HepG2 (cell line): Measurements from ENCODE around the gene TBC1D4.

Experiments
- E2F5 ChIP-seq: sonication (generic); formaldehyde crosslinking; conservative IDR thresholded peaks from 2 replicates; pipeline ENCODE4 v1.4.0; 2020; ENCODE audit warnings: missing genetic modification reagents
- ETV6 ChIP-seq: sonication (generic); formaldehyde crosslinking; conservative IDR thresholded peaks from 2 replicates; pipeline ENCODE4 v1.4.0; 2020; ENCODE audit warnings: missing genetic modification reagents
- KAT7 ChIP-seq: IDR thresholded peaks from 2 replicates; pipeline ENCODE4 v1.6.1; 2018; ENCODE audit warnings: borderline replicate concordance, missing compliant biosample characterization
- KAT8 ChIP-seq: IDR thresholded peaks from 2 replicates; pipeline ENCODE4 v1.6.1; 2016; ENCODE audit warnings: missing genetic modification reagents, missing compliant biosample characterization
- MED8 ChIP-seq: sonication (generic); formaldehyde crosslinking; IDR thresholded peaks from 2 replicates; pipeline ENCODE4 v1.8.1; 2023; ENCODE audit warnings: mild to moderate bottlenecking, missing genetic modification reagents; ENCODE audit not compliant: insufficient replicate concordance
- NPAS2 ChIP-seq: sonication (generic); formaldehyde crosslinking; IDR thresholded peaks from 2 replicates; pipeline ENCODE4 v1.8.0; 2022; ENCODE audit warnings: mild to moderate bottlenecking, missing genetic modification reagents, borderline replicate concordance
- POLR2A ChIP-seq, 2 experiments: IDR thresholded peaks; 2 replicates each; pipeline ENCODE4 v1.6.1; 2011; ENCODE audit warnings: low read depth in 2 of 2, low read length in 2 of 2, mild to moderate bottlenecking in 1 of 2, moderate library complexity in 1 of 2; ENCODE audit not compliant: insufficient read depth in 1 of 2
- ZNF777 ChIP-seq: sonication (generic); formaldehyde crosslinking; IDR thresholded peaks from 2 replicates; pipeline ENCODE4 v1.4.0; 2020; ENCODE audit warnings: missing genetic modification reagents
- ZZZ3 ChIP-seq: sonication (generic); formaldehyde crosslinking; IDR thresholded peaks from 2 replicates; pipeline ENCODE4 v1.4.0; 2020; ENCODE audit warnings: missing genetic modification reagents, mild to moderate bottlenecking, borderline replicate concordance
- TF ChIP-seq, protein P1 (sequence below): sonication (generic); formaldehyde crosslinking; IDR thresholded peaks from 2 replicates; pipeline ENCODE4 v1.8.1; 2022; ENCODE audit warnings: low read depth, mild to moderate bottlenecking, missing genetic modification reagents
- TF ChIP-seq, protein P2 (sequence below): sonication (generic); formaldehyde crosslinking; IDR thresholded peaks from 2 replicates; pipeline ENCODE4 v1.4.0; 2020; ENCODE audit warnings: mild to moderate bottlenecking, missing genetic modification reagents
- TF ChIP-seq, protein P3 (sequence below): sonication (generic); formaldehyde crosslinking; IDR thresholded peaks from 2 replicates; pipeline ENCODE4 v1.5.0; 2020; ENCODE audit warnings: mild to moderate bottlenecking, missing genetic modification reagents, moderate library complexity

GRCh38 chr13:75530549-75530961 lies 48.6 kb upstream of the TBC1D4 start:
- no peak for TF ChIP-seq MED8 (CRISPR knock-in tag)
- TF ChIP-seq KAT8 (CRISPR knock-in tag), result no peak
- TF ChIP-seq, protein P1, sequence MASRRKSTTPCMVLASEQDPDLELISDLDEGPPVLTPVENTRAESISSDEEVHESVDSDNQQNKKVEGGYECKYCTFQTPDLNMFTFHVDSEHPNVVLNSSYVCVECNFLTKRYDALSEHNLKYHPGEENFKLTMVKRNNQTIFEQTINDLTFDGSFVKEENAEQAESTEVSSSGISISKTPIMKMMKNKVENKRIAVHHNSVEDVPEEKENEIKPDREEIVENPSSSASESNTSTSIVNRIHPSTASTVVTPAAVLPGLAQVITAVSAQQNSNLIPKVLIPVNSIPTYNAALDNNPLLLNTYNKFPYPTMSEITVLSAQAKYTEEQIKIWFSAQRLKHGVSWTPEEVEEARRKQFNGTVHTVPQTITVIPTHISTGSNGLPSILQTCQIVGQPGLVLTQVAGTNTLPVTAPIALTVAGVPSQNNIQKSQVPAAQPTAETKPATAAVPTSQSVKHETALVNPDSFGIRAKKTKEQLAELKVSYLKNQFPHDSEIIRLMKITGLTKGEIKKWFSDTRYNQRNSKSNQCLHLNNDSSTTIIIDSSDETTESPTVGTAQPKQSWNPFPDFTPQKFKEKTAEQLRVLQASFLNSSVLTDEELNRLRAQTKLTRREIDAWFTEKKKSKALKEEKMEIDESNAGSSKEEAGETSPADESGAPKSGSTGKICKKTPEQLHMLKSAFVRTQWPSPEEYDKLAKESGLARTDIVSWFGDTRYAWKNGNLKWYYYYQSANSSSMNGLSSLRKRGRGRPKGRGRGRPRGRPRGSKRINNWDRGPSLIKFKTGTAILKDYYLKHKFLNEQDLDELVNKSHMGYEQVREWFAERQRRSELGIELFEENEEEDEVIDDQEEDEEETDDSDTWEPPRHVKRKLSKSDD (CRISPR knock-in tag), result no peak
- TF ChIP-seq, protein P2, sequence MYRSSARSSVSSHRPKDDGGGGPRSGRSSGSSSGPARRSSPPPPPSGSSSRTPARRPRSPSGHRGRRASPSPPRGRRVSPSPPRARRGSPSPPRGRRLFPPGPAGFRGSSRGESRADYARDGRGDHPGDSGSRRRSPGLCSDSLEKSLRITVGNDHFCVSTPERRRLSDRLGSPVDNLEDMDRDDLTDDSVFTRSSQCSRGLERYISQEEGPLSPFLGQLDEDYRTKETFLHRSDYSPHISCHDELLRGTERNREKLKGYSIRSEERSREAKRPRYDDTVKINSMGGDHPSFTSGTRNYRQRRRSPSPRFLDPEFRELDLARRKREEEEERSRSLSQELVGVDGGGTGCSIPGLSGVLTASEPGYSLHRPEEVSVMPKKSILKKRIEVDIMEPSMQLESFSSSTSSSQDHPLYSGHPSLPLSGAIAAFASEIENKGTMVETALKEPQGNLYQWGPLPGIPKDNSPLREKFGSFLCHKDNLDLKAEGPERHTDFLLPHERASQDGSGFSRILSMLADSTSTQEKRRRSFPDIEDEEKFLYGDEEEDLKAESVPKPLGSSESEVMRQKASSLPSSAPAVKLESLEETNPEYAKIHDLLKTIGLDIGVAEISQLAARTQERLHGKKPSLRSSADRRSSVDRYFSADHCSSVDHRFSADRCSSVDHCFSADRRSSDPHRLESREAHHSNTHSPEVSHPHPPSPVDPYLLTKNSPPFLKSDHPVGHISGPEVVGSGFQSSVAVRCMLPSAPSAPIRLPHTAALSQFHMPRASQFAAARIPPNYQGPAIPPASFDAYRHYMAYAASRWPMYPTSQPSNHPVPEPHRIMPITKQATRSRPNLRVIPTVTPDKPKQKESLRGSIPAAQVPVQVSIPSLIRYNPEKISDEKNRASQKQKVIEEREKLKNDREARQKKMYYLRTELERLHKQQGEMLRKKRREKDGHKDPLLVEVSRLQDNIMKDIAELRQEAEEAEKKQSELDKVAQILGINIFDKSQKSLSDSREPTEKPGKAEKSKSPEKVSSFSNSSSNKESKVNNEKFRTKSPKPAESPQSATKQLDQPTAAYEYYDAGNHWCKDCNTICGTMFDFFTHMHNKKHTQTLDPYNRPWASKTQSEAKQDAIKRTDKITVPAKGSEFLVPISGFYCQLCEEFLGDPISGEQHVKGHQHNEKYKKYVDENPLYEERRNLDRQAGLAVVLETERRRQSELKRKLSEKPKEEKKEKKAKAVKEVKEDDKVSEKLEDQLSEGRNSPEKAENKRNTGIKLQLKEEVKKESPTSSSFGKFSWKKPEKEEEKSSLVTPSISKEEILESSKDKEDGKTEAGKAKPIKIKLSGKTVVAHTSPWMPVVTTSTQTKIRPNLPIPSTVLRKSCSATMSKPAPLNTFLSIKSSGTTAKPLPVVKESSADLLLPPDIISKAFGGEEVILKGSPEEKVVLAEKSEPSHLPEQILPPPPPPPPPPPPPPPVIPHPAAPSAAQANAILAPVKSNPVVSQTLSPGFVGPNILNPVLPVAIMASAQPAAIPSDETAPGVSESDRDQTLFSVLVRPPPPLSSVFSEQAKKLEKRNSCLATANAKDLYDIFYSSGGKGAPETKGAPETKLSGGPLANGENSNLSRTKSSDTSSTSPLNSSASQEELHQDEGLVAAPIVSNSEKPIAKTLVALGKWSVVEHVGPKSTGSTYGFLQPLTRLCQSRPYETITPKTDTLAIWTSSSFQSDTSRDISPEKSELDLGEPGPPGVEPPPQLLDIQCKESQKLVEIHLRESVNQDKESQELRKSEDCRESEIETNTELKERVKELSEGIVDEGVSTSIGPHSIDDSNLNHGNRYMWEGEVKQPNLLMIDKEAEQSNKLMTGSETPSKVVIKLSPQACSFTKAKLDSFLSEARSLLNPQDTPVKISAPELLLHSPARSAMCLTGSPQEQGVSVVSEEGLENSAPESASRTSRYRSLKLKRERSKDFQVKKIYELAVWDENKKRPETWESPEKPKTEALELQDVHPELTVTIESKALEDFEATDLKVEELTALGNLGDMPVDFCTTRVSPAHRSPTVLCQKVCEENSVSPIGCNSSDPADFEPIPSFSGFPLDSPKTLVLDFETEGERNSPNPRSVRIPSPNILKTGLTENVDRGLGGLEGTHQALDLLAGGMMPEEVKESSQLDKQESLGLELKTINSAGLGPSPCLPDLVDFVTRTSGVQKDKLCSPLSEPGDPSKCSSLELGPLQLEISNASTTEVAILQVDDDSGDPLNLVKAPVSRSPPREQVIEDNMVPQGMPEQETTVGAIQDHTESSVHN (CRISPR knock-in tag), result no peak
- TF ChIP-seq ZZZ3, result no peak
- TF ChIP-seq, protein P3, sequence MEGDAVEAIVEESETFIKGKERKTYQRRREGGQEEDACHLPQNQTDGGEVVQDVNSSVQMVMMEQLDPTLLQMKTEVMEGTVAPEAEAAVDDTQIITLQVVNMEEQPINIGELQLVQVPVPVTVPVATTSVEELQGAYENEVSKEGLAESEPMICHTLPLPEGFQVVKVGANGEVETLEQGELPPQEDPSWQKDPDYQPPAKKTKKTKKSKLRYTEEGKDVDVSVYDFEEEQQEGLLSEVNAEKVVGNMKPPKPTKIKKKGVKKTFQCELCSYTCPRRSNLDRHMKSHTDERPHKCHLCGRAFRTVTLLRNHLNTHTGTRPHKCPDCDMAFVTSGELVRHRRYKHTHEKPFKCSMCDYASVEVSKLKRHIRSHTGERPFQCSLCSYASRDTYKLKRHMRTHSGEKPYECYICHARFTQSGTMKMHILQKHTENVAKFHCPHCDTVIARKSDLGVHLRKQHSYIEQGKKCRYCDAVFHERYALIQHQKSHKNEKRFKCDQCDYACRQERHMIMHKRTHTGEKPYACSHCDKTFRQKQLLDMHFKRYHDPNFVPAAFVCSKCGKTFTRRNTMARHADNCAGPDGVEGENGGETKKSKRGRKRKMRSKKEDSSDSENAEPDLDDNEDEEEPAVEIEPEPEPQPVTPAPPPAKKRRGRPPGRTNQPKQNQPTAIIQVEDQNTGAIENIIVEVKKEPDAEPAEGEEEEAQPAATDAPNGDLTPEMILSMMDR (CRISPR knock-in tag), result no peak
- TF ChIP-seq ETV6, result no peak
- no peak for TF ChIP-seq KAT7
- no peak for TF ChIP-seq ZNF777 (CRISPR knock-in tag)
- no peak for TF ChIP-seq NPAS2 (CRISPR knock-in tag)
- no peak for TF ChIP-seq E2F5 (CRISPR knock-in tag)
- no peak for TF ChIP-seq POLR2A (IDR thresholded peaks at IDR 0.05; ENCODE audit: insufficient read depth in 1 of 2, low read depth in 2 of 2, low read length in 2 of 2)
